Gastrocnemius medialis (tissue), 4 donors: ENCODE data around the gene APBB1.

Experiments
- POLR2A ChIP-seq, 2 donors: fragments of 450-650 bp; IDR thresholded peaks; one replicate each; pipeline ENCODE4 v1.6.1; 2017; ENCODE audit warnings: antibody characterized with exemption in 2 of 2, mild to moderate bottlenecking in 2 of 2, moderate library complexity in 2 of 2
- TF ChIP-seq, protein P1 (sequence below), 5 experiments: fragments of 450-650 bp in 3 of 5; fragments of 200-600 bp in 2 of 5; sonication (generic) in 2 of 5; IDR thresholded peaks in 4 of 5; conservative IDR thresholded peaks in 1 of 5; 1 replicate in 4 of 5; 2 replicates in 1 of 5; pipeline ENCODE4 v1.5.1; 2016 to 2019; ENCODE audit warnings: antibody characterized with exemption in 5 of 5, mild to moderate bottlenecking in 3 of 5, moderate library complexity in 3 of 5

DNA sequence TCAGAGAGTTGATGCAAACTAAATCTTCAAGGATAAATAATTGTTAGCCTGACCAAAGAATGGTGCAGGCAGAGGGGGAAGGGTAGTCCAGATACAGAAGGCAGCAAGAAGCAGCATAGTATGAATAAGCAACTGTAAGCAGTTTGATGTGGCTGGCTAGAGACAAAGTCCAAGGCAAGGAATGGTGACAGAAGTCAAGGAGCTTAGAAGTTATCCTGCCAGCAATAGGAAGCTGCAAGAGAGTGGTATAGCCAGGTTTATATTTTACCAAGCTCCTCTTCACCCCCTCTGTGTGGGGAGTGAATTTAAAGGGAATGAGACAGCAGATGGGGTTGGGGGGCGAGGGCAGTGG is 40.2 kb upstream of the APBB1 start:
- no peak for TF ChIP-seq POLR2A (IDR thresholded peaks at IDR 0.05)
- TF ChIP-seq, protein P1, sequence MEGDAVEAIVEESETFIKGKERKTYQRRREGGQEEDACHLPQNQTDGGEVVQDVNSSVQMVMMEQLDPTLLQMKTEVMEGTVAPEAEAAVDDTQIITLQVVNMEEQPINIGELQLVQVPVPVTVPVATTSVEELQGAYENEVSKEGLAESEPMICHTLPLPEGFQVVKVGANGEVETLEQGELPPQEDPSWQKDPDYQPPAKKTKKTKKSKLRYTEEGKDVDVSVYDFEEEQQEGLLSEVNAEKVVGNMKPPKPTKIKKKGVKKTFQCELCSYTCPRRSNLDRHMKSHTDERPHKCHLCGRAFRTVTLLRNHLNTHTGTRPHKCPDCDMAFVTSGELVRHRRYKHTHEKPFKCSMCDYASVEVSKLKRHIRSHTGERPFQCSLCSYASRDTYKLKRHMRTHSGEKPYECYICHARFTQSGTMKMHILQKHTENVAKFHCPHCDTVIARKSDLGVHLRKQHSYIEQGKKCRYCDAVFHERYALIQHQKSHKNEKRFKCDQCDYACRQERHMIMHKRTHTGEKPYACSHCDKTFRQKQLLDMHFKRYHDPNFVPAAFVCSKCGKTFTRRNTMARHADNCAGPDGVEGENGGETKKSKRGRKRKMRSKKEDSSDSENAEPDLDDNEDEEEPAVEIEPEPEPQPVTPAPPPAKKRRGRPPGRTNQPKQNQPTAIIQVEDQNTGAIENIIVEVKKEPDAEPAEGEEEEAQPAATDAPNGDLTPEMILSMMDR (IDR thresholded peaks at IDR 0.05 in 4 of 5, conservative IDR thresholded peaks at IDR 0.05 in 1 of 5) = no peak
